UCSD-AML1 (cell line): ENCODE data around the gene S100A3.
"Not testable (repeated sequence)": the region's sequence is repeated elsewhere in the genome, so short reads cannot be mapped to it uniquely, and the experiment has no call there.

Source experiments
- DNase-seq: peaks from one replicate; lab custom pipeline; 2025; ENCODE audit not compliant: unreplicated experiment; lab: John Stamatoyannopoulos, UW

The S100A3 gene

GRCh38 chr1:153548722-153549688 lies at the start of gene S100A3:
S100A3 (minus strand) TSS chr1:153549258; CDS start chr1:153548485, 773 bp downstream.
- DNase-seq: no peak

- peak; percentile 54 for DNase-seq
Observed at GRCh38 chr1:153598309-153599172, 49.5 kb upstream of the S100A3 start.

- no peak for DNase-seq
Observed at GRCh38 chr1:153597206-153597605, 48.1 kb upstream of the S100A3 start.

GRCh38 chr1:153592748-153593147 lies 43.7 kb upstream of the S100A3 start:
- DNase-seq: no peak

- no peak for DNase-seq
Observed at GRCh38 chr1:153588482-153588881, 39.4 kb upstream of the S100A3 start.

- DNase-seq: not testable (repeated sequence)
Observed at GRCh38 chr1:153588033-153588432, 39.0 kb upstream of the S100A3 start.

- no peak for DNase-seq
Observed at GRCh38 chr1:153587314-153587713, 38.3 kb upstream of the S100A3 start.

GRCh38 chr1:153586347-153586746 lies 37.3 kb upstream of the S100A3 start:
- no peak for DNase-seq

GRCh38 chr1:153585006-153585405 lies 35.9 kb upstream of the S100A3 start:
- no peak for DNase-seq

- DNase-seq: no peak
Observed at GRCh38 chr1:153583976-153584375, 34.9 kb upstream of the S100A3 start.

- DNase-seq: not testable (repeated sequence)
Observed at GRCh38 chr1:153583514-153583913, 34.5 kb upstream of the S100A3 start.

- DNase-seq: not testable (repeated sequence)
Observed at GRCh38 chr1:153582836-153583235, 33.8 kb upstream of the S100A3 start.

GRCh38 chr1:153578936-153579335 lies 29.9 kb upstream of the S100A3 start:
- DNase-seq: no peak

- no peak for DNase-seq
Observed at GRCh38 chr1:153578490-153578889, 29.4 kb upstream of the S100A3 start.

- no peak for DNase-seq
Observed at GRCh38 chr1:153577624-153578051, 28.6 kb upstream of the S100A3 start.

GRCh38 chr1:153577138-153577537 lies 28.1 kb upstream of the S100A3 start:
- no peak for DNase-seq

GRCh38 chr1:153575497-153575896 lies 26.4 kb upstream of the S100A3 start:
- not testable (repeated sequence) for DNase-seq

GRCh38 chr1:153575081-153575491 lies 26.0 kb upstream of the S100A3 start:
- DNase-seq: not testable (repeated sequence)

- no peak for DNase-seq
Observed at GRCh38 chr1:153573351-153573750, 24.3 kb upstream of the S100A3 start.

- DNase-seq: peak; percentile 73
Observed at GRCh38 chr1:153572569-153573015, 23.5 kb upstream of the S100A3 start.

- no peak for DNase-seq
Observed at GRCh38 chr1:153571706-153572105, 22.6 kb upstream of the S100A3 start.
